Neural progenitor cell (in vitro differentiated cells): ENCODE data around the gene ZNF500. TPM values are rescaled to one million over a fixed set of nuclear protein-coding genes. Genes with fewer than 3 reads are reported as not detected.

Experiments used
- DNase-seq: peaks from one replicate; pipeline ENCODE4 v3.0.0-alpha.2; 2016; ENCODE audit warnings: low spot score
- H2AFZ ChIP-seq: fragments of 200-600 bp; sonication (generic); replicated peaks from 2 replicates; pipeline ENCODE4 v1.6.1; 2016; ENCODE audit warnings: antibody characterized with exemption
- H3F3A ChIP-seq: fragments of 200-600 bp; sonication (generic); 2 replicates; pipeline ENCODE4 v1.6.1; 2016; ENCODE audit warnings: antibody characterized with exemption, low read depth
- H3K27ac ChIP-seq: fragments of 200-600 bp; sonication (generic); 2 replicates; pipeline ENCODE4 v1.5.1; 2016; ENCODE audit warnings: mild to moderate bottlenecking
- H3K27me3 ChIP-seq: fragments of 200-600 bp; sonication (generic); 2 replicates; pipeline ENCODE4 v1.6.1; 2016; ENCODE audit warnings: mild to moderate bottlenecking, moderate library complexity
- H3K36me3 ChIP-seq: fragments of 200-600 bp; sonication (generic); 2 replicates; pipeline ENCODE4 v1.5.1; 2016
- H3K4me1 ChIP-seq: fragments of 200-600 bp; sonication (generic); 2 replicates; pipeline ENCODE4 v1.6.1; 2016; ENCODE audit warnings: mixed run types
- H3K4me2 ChIP-seq: fragments of 200-600 bp; sonication (generic); 2 replicates; pipeline ENCODE4 v1.6.1; 2016
- H3K4me3 ChIP-seq: fragments of 200-600 bp; sonication (generic); 2 replicates; pipeline ENCODE4 v1.5.1; 2016
- H3K79me2 ChIP-seq: fragments of 200-600 bp; sonication (generic); 2 replicates; pipeline ENCODE4 v1.6.1; 2016; ENCODE audit warnings: low read depth
- H3K9ac ChIP-seq: fragments of 200-600 bp; sonication (generic); 2 replicates; pipeline ENCODE4 v1.6.1; 2016
- H3K9me3 ChIP-seq: fragments of 200-600 bp; sonication (generic); 2 replicates; pipeline ENCODE4 v1.5.1; 2016; ENCODE audit warnings: low read depth
- H4K20me1 ChIP-seq: fragments of 200-600 bp; sonication (generic); 2 replicates; pipeline ENCODE4 v1.6.1; 2016; ENCODE audit warnings: low read depth
- H3K27ac Mint-ChIP-seq: 3 replicates; pipeline ENCODE4 v1.8.0; 2021; ENCODE audit warnings: mixed read lengths
- H3K27me3 Mint-ChIP-seq: 2 replicates; pipeline ENCODE4 v1.8.0; 2022; ENCODE audit warnings: low read depth, mild to moderate bottlenecking, inconsistent platforms, moderate library complexity, mixed read lengths; ENCODE audit not compliant: insufficient read depth
- H3K36me3 Mint-ChIP-seq: 3 replicates; pipeline ENCODE4 v1.8.0; 2021; ENCODE audit warnings: mixed read lengths
- H3K4me1 Mint-ChIP-seq: 3 replicates; pipeline ENCODE4 v1.8.0; 2021; ENCODE audit warnings: mixed read lengths
- H3K4me3 Mint-ChIP-seq: 3 replicates; pipeline ENCODE4 v1.8.0; 2021; ENCODE audit warnings: mild to moderate bottlenecking, moderate library complexity, mixed read lengths
- H3K9me3 Mint-ChIP-seq: 3 replicates; pipeline ENCODE4 v1.8.0; 2020; ENCODE audit warnings: mixed read lengths
- EZH2 ChIP-seq: fragments of 200-600 bp; sonication (generic); IDR thresholded peaks from 2 replicates; pipeline ENCODE4 v1.6.1; 2017; ENCODE audit warnings: antibody characterized with exemption, mild to moderate bottlenecking, moderate library complexity
- EZH2phosphoT487 ChIP-seq: fragments of 200-600 bp; sonication (generic); IDR thresholded peaks from 2 replicates; pipeline ENCODE4 v1.6.1; 2017; ENCODE audit warnings: antibody characterized with exemption
- total RNA-seq: library from RNA; depleted of rRNA; stranded (reverse); fragments of >200 nt; gene quantifications from 2 replicates; pipeline ENCODE4 v1.2.3, GENCODE V29; 2015; ENCODE audit warnings: low replicate concordance
- TF ChIP-seq, protein P1 (sequence below): fragments of 200-600 bp; sonication (generic); IDR thresholded peaks from 2 replicates; pipeline ENCODE4 v1.5.1; 2017; ENCODE audit warnings: antibody characterized with exemption, mild to moderate bottlenecking

The ZNF500 gene
- total RNA-seq, 1 donor from 2014 or later, result 4.2 TPM

DNA sequence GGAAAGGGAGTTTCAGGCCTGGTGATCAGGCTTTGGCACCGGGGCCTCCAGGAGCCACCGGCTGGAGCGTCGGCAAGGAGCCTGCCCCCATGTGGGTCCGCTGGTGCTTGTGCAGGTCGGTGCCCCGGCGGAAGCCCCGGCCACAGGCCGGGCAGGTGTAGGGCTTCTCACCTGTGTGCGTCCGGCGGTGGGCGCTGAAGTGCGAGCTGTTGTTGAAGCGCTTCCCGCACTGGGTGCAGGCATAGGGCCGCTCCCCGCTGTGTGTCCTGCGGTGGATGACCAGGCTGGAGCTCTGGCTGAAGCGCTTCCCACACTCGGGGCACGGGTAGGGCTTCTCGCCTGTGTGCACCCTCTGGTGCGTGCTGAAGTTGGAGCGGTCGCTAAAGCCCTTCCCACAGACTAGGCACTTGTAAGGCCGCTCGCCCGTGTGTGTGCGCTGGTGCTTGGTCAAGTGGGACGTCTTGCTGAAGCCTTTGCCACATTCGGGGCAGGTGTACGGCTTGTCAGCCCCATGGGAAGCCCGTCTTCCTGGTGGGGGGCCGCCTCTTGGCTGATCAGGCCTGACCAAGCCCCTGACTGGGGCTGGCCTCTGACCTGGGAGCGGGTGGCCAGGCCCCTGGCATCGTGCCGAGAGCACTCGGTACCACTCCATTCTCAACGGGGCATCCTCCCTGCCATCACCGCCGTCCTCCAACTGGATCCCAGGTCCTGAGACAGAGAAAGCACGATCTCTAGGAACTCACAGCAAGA, 14.4 kb downstream of the ZNF500 start:
- no peak overlapping the region for H3K9ac ChIP-seq
- H3K27ac Mint-ChIP-seq, result no peak overlapping the region
- H3K9me3 ChIP-seq, result no peaks in the 10 kb centered on the region
- no peak overlapping the region for H3K27ac ChIP-seq
- H3K4me3 ChIP-seq, result no peak overlapping the region
- TF ChIP-seq, protein P1, sequence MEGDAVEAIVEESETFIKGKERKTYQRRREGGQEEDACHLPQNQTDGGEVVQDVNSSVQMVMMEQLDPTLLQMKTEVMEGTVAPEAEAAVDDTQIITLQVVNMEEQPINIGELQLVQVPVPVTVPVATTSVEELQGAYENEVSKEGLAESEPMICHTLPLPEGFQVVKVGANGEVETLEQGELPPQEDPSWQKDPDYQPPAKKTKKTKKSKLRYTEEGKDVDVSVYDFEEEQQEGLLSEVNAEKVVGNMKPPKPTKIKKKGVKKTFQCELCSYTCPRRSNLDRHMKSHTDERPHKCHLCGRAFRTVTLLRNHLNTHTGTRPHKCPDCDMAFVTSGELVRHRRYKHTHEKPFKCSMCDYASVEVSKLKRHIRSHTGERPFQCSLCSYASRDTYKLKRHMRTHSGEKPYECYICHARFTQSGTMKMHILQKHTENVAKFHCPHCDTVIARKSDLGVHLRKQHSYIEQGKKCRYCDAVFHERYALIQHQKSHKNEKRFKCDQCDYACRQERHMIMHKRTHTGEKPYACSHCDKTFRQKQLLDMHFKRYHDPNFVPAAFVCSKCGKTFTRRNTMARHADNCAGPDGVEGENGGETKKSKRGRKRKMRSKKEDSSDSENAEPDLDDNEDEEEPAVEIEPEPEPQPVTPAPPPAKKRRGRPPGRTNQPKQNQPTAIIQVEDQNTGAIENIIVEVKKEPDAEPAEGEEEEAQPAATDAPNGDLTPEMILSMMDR, result no peak
- no peak for TF ChIP-seq EZH2phosphoT487
- no peak for TF ChIP-seq EZH2
- H3K27me3 ChIP-seq, result no peaks in the 10 kb centered on the region
- H3K4me3 Mint-ChIP-seq, result no peak overlapping the region
- peaks cover 10% of the 10 kb centered on the region for H3K27me3 Mint-ChIP-seq
- no peaks in the 10 kb centered on the region for H4K20me1 ChIP-seq
- peaks cover 19% of the 10 kb centered on the region for H3K36me3 Mint-ChIP-seq
- no peaks in the 10 kb centered on the region for H3K4me1 Mint-ChIP-seq
- peaks cover 7% of the 10 kb centered on the region for H3K79me2 ChIP-seq
- no peak overlapping the region for H2AFZ ChIP-seq
- peaks cover 8% of the 10 kb centered on the region for H3K4me1 ChIP-seq
- no peak for DNase-seq
- H3K9me3 Mint-ChIP-seq, result peaks cover 6% of the 10 kb centered on the region
- H3F3A ChIP-seq, result peaks cover 10% of the 10 kb centered on the region
- peaks cover 7% of the 10 kb centered on the region for H3K36me3 ChIP-seq
- H3K4me2 ChIP-seq, result no peak overlapping the region

DNA sequence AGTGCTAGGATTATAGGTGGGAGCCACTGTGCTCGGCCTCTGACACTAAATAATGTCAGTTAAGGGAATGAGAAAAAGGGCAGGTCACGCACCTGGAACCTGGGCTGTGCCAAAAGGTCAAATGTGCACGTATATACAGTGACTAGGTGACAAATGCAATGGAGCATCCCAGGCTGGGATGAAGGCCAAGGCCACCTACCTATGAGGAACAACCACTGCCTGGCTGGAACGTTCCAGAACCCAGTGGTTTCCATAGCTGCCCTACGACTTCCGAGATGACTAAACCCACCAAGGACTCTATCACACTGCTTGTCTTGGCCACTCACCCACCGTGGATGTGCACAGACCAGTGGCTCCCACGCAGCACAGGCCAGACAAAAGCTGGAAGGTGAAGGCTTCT, 16.1 kb downstream of the ZNF500 start:
- Histone ChIP-seq H3K27ac (no peak overlapping the region), H3K4me2 (no peak overlapping the region), H3K4me1 (peaks cover 20% of the 10 kb centered on the region), H3K9ac (no peak overlapping the region), H3K9me3 (no peaks in the 10 kb centered on the region), H3K4me3 (no peak overlapping the region), H2AFZ (no peak overlapping the region), H3F3A (peaks cover 18% of the 10 kb centered on the region), H3K36me3 (peaks cover 7% of the 10 kb centered on the region), H3K27me3 (no peaks in the 10 kb centered on the region), H4K20me1 (no peaks in the 10 kb centered on the region), H3K79me2 (peaks cover 5% of the 10 kb centered on the region)
- DNase-seq, result no peak
- H3K36me3 Mint-ChIP-seq, result peaks cover 15% of the 10 kb centered on the region
- H3K4me3 Mint-ChIP-seq, result no peak overlapping the region
- H3K27me3 Mint-ChIP-seq, result peaks cover 9% of the 10 kb centered on the region
- peaks cover 5% of the 10 kb centered on the region for H3K9me3 Mint-ChIP-seq
- H3K4me1 Mint-ChIP-seq, result peaks cover 2% of the 10 kb centered on the region
- no peak overlapping the region for H3K27ac Mint-ChIP-seq
- TF ChIP-seq, protein P1, result no peak
- TF ChIP-seq EZH2phosphoT487, result no peak
- no peak for TF ChIP-seq EZH2

DNA sequence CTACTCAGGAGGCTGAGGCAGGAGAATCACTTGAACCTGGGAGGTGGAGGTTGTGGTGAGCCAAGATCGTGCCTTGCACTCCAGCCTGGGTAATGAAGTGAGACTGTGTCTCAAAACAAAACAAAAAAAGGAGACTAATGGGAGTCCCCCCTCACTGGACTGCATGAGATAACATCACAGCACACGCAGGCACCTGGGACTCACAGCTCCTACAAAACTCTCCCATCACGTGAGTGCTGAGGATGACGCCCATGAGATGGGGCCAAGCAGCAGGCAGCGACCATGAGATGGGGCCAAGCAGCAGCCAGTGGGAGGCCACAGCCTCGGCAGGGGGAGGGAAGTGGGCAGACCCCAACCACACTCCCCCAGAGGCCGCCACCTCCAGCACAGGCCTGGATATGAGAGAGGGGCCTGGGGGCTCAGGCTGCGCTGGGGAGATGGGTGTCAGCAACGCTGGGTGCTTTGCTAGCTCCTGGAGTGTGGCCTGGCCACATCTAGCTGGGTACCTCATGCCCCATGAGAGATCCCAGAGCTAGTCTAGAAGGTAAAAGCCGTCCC, 17.2 kb downstream of the ZNF500 start:
- no peak overlapping the region for H3K9ac ChIP-seq
- Mint-ChIP-seq H3K9me3 (no peaks in the 10 kb centered on the region), H3K4me1 (peaks cover 2% of the 10 kb centered on the region), H3K36me3 (peaks cover 5% of the 10 kb centered on the region), H3K4me3 (no peak overlapping the region), H3K27ac (no peak overlapping the region), H3K27me3 (peaks cover 6% of the 10 kb centered on the region)
- no peaks in the 10 kb centered on the region for H3K27me3 ChIP-seq
- H3K27ac ChIP-seq, result no peak overlapping the region
- H3K4me1 ChIP-seq, result peaks cover 20% of the 10 kb centered on the region
- no peaks in the 10 kb centered on the region for H3K79me2 ChIP-seq
- no peaks in the 10 kb centered on the region for H4K20me1 ChIP-seq
- H2AFZ ChIP-seq, result no peak overlapping the region
- TF ChIP-seq, protein P1, result no peak
- no peak for TF ChIP-seq EZH2phosphoT487
- TF ChIP-seq EZH2, result no peak
- no peak for DNase-seq
- no peak overlapping the region for H3K4me2 ChIP-seq
- H3F3A ChIP-seq, result peaks cover 22% of the 10 kb centered on the region
- H3K36me3 ChIP-seq, result no peaks in the 10 kb centered on the region
- H3K4me3 ChIP-seq, result no peak overlapping the region
- no peaks in the 10 kb centered on the region for H3K9me3 ChIP-seq
